Endothelial cell of umbilical vein (primary cell): ENCODE measurements around the gene ST8SIA1. TPM values are rescaled to one million over a fixed set of nuclear protein-coding genes. Genes with fewer than 3 reads are reported as not detected.

Experiments used
- BruUV-seq: library from RNA; stranded (reverse); fragments of 400-500 nt; replicated peaks from 2 replicates; lab custom pipeline; 2021; lab: Mats Ljungman, UMichigan
- CTCF ChIA-PET: fragments of 300-600, 350-600 bp; sonication (Branson Sonifier 250); formaldehyde crosslinking; loops from one replicate; lab custom pipeline; 2021; ENCODE audit warnings: antibody characterized with exemption, inconsistent platforms; lab: Charles Lee
- POLR2A ChIA-PET: fragments of 300-600, 350-600 bp; sonication (Branson Sonifier 250); formaldehyde crosslinking; loops from one replicate; lab custom pipeline; 2021; ENCODE audit warnings: antibody characterized with exemption, inconsistent platforms; lab: Charles Lee
- DNase-seq: peaks from one replicate; pipeline ENCODE4 v3.0.0-alpha.2; 2011; ENCODE audit warnings: low read depth, low spot score
- FAIRE-seq: peaks from 2 replicates; lab custom pipeline; 2011; peaks lifted over from hg19 to GRCh38; lab: Jason Lieb, UNC
- H2AFZ ChIP-seq: 2 replicates; pipeline ENCODE4 v1.6.0; 2012; ENCODE audit warnings: low read depth, low read length, control low read depth, inconsistent platforms
- H3K27ac ChIP-seq: 2 replicates; pipeline ENCODE4 v1.5.1; 2011; ENCODE audit warnings: low read depth, mild to moderate bottlenecking, control low read depth, low read length, moderate library complexity; ENCODE audit not compliant: insufficient read depth
- H3K27me3 ChIP-seq, 2 experiments: 2 replicates each; pipeline versions ENCODE4 v1.6.0 to v1.6.1; 2011; ENCODE audit warnings: low read length in 2 of 2, mixed read lengths in 1 of 2; ENCODE audit not compliant: control insufficient read depth in 2 of 2, insufficient read depth in 2 of 2
- H3K36me3 ChIP-seq, 2 experiments: 2 replicates in 1 of 2; 3 replicates in 1 of 2; pipeline ENCODE4 v1.5.1; 2011; ENCODE audit warnings: low read length in 2 of 2, mild to moderate bottlenecking in 1 of 2, moderate library complexity in 1 of 2; ENCODE audit not compliant: control insufficient read depth in 2 of 2, insufficient read depth in 2 of 2; ENCODE audit errors: extremely low read depth in 1 of 2
- H3K4me1 ChIP-seq: 3 replicates; pipeline ENCODE4 v1.5.1; 2011; ENCODE audit warnings: mild to moderate bottlenecking, low read length; ENCODE audit not compliant: control insufficient read depth, insufficient read depth; ENCODE audit errors: extremely low read depth
- H3K4me2 ChIP-seq: 2 replicates; pipeline ENCODE4 v1.6.1; 2011; ENCODE audit warnings: low read length, control low read depth, mixed read lengths; ENCODE audit not compliant: insufficient read depth
- H3K4me3 ChIP-seq, 3 experiments: fragments of 200-600 bp in 1 of 3; sonication (generic), shearing (Covaris generic) in 1 of 3; replicated peaks in 1 of 3; 2 replicates each; pipeline ENCODE4 v1.5.1; 2011 to 2016; ENCODE audit warnings: control low read depth in 3 of 3, low read length in 3 of 3, mild to moderate bottlenecking in 2 of 3, inconsistent platforms in 1 of 3, low read depth in 1 of 3, moderate library complexity in 1 of 3; ENCODE audit not compliant: insufficient read depth in 1 of 3
- H3K79me2 ChIP-seq: 2 replicates; pipeline ENCODE4 v1.6.0; 2012; ENCODE audit warnings: low read length, inconsistent platforms; ENCODE audit not compliant: control insufficient read depth, insufficient read depth
- H3K9ac ChIP-seq: replicated peaks from 2 replicates; pipeline ENCODE3; 2011; ENCODE audit warnings: low read length, control low read depth; ENCODE audit not compliant: insufficient read depth; ENCODE audit errors: extremely low read depth
- H3K9me1 ChIP-seq: replicated peaks from 3 replicates; pipeline ENCODE4 v1.6.0; 2011; ENCODE audit warnings: mild to moderate bottlenecking, low read length; ENCODE audit not compliant: control insufficient read depth, insufficient read depth; ENCODE audit errors: extremely low read depth
- H3K9me3 ChIP-seq: replicated peaks from 2 replicates; pipeline ENCODE4 v1.5.1; 2012; ENCODE audit warnings: low read length, inconsistent platforms; ENCODE audit not compliant: control insufficient read depth, insufficient read depth
- H4K20me1 ChIP-seq: replicated peaks from 2 replicates; pipeline ENCODE3; 2011; ENCODE audit warnings: mild to moderate bottlenecking, low read length; ENCODE audit not compliant: control insufficient read depth, insufficient read depth; ENCODE audit errors: extremely low read depth
- CTCF ChIP-seq, 2 donors: IDR thresholded peaks; 1 replicate in 1 of 2; 2 replicates in 1 of 2; pipeline ENCODE4 v1.5.1; 2011; ENCODE audit warnings: low read length in 2 of 2, mild to moderate bottlenecking in 2 of 2, moderate library complexity in 2 of 2, control low read depth in 1 of 2, inconsistent platforms in 1 of 2, low read depth in 1 of 2; ENCODE audit not compliant: insufficient read depth in 1 of 2; ENCODE audit errors: extremely low read depth in 1 of 2
- EZH2 ChIP-seq: IDR thresholded peaks from 2 replicates; pipeline ENCODE4 v1.6.1; 2012; ENCODE audit warnings: borderline replicate concordance, low read depth, mild to moderate bottlenecking, moderate library complexity, low read length, inconsistent platforms; ENCODE audit not compliant: severe bottlenecking
- FOS ChIP-seq: IDR thresholded peaks from 2 replicates; pipeline ENCODE4 v1.6.1; 2011; ENCODE audit warnings: mild to moderate bottlenecking, low read length, moderate library complexity, borderline replicate concordance; ENCODE audit not compliant: insufficient read depth
- GATA2 ChIP-seq: IDR thresholded peaks from 2 replicates; pipeline ENCODE4 v1.7.0; 2011; ENCODE audit warnings: low read depth, mild to moderate bottlenecking, moderate library complexity, mixed read lengths, low read length; ENCODE audit not compliant: insufficient read length, insufficient read depth
- MYC ChIP-seq: IDR thresholded peaks from one replicate; pipeline ENCODE4 v1.6.1; 2011; ENCODE audit warnings: mild to moderate bottlenecking, low read depth, low read length
- POLR2A ChIP-seq: IDR thresholded peaks from 2 replicates; pipeline ENCODE4 v1.6.1; 2012; ENCODE audit warnings: low read depth, mild to moderate bottlenecking, control low read depth, low read length
- POLR2AphosphoS5 ChIP-seq: IDR thresholded peaks from 2 replicates; pipeline ENCODE4 v1.6.1; 2012; ENCODE audit warnings: low read depth, mild to moderate bottlenecking, control low read depth, low read length, moderate library complexity; ENCODE audit not compliant: insufficient read depth
- dilution Hi-C: fragments of 300-500 bp; cut with MboI; formaldehyde crosslinking; loops from one replicate; pipeline ENCODE4 v1.15.0; 2019; ENCODE audit warnings: low sequenced_read_pairs; ENCODE audit not compliant: extremely low pct_ligation_motif_present
- intact Hi-C: fragments of 100-400 bp; cut with micrococcal nuclease; formaldehyde crosslinking; loops from one replicate; pipeline ENCODE4 v1.10.0; 2022
- polyA plus RNA-seq, 4 experiments: library from polyadenylated mRNA; depleted of rRNA in 3 of 4; stranded (reverse) in 3 of 4; unstranded in 1 of 4; fragments of >200 nt; gene quantifications; 2 replicates each; pipeline versions ENCODE4 v1.2.1 to v1.2.3, GENCODE V29; 2011 to 2012; ENCODE audit warnings: missing spikeins in 1 of 4
- total RNA-seq: library from RNA; stranded (reverse); gene quantifications from 2 replicates; pipeline ENCODE4 v1.2.3, GENCODE V29; 2021
- TF ChIP-seq, protein P1 (sequence below): IDR thresholded peaks from 2 replicates; pipeline ENCODE4 v1.6.1; 2011; ENCODE audit not compliant: insufficient read depth, insufficient read length

The ST8SIA1 gene
- total and polyA plus RNA-seq, 2 donors (not counting 3 experiments of a cell fraction or from before 2014, with no cell fraction given), result not detected

- no peak overlapping the region for H3K27ac ChIP-seq
- dilution Hi-C loops, result no loop called here
- H3K4me3 ChIP-seq, result no peak overlapping the region
- ChIA-PET CTCF (interaction anchor here (0.8 to 1.9 kb wide), 2 partner anchors 10 to 12 kb away, joined by 3 to 11 read pairs; no protein-coding TSS in a partner anchor), POLR2A (no interaction called here)
- no peak overlapping the region for H3K4me2 ChIP-seq
- FAIRE-seq (peak; percentile 83), DNase-seq (peak; percentile 58)
- BruUV-seq, result no TSS peak
- H3K9ac ChIP-seq, result no peak overlapping the region
- H3K36me3 ChIP-seq, result no peaks in the 10 kb centered on the region
- no peak overlapping the region for H2AFZ ChIP-seq
- no peaks in the 10 kb centered on the region for H4K20me1 ChIP-seq
- TF ChIP-seq POLR2A (no peak), FOS (no peak), EZH2 (no peak), GATA2 (no peak), CTCF (IDR thresholded peaks at IDR 0.05; ENCODE audit: extremely low read depth in 1 of 2, insufficient read depth in 1 of 2, low read depth in 1 of 2, low read length in 2 of 2) (no peak), MYC (no peak), POLR2AphosphoS5 (no peak)
- TF ChIP-seq, protein P1, sequence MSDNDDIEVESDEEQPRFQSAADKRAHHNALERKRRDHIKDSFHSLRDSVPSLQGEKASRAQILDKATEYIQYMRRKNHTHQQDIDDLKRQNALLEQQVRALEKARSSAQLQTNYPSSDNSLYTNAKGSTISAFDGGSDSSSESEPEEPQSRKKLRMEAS, result no peak
- no peaks in the 10 kb centered on the region for H3K9me3 ChIP-seq
- no peaks in the 10 kb centered on the region for H3K79me2 ChIP-seq
- intact Hi-C loops, result no loop called here
- peaks cover 9% of the 10 kb centered on the region for H3K4me1 ChIP-seq
- no peaks in the 10 kb centered on the region for H3K27me3 ChIP-seq
- H3K9me1 ChIP-seq, result no peaks in the 10 kb centered on the region
Measured at GRCh38 chr12:22275843-22276242, 58.7 kb downstream of the ST8SIA1 start.
